CD4-positive, alpha-beta T cell treated with Interleukin-17A for 4 hours (primary cell): Measurements from ENCODE around the gene SRRM2.

Source experiments
- DNase-seq: peaks from one replicate; pipeline ENCODE4 v3.0.0-alpha.2; 2020; ENCODE audit warnings: mixed read lengths

Gene SRRM2

GRCh38 chr16:2752035-2752849, at the start of gene SRRM2:
Gene SRRM2, plus strand, starts transcription at chr16:2752638. Its CDS starts 3,727 bp downstream, at chr16:2756365.
- peak; percentile 94 for DNase-seq

DNA sequence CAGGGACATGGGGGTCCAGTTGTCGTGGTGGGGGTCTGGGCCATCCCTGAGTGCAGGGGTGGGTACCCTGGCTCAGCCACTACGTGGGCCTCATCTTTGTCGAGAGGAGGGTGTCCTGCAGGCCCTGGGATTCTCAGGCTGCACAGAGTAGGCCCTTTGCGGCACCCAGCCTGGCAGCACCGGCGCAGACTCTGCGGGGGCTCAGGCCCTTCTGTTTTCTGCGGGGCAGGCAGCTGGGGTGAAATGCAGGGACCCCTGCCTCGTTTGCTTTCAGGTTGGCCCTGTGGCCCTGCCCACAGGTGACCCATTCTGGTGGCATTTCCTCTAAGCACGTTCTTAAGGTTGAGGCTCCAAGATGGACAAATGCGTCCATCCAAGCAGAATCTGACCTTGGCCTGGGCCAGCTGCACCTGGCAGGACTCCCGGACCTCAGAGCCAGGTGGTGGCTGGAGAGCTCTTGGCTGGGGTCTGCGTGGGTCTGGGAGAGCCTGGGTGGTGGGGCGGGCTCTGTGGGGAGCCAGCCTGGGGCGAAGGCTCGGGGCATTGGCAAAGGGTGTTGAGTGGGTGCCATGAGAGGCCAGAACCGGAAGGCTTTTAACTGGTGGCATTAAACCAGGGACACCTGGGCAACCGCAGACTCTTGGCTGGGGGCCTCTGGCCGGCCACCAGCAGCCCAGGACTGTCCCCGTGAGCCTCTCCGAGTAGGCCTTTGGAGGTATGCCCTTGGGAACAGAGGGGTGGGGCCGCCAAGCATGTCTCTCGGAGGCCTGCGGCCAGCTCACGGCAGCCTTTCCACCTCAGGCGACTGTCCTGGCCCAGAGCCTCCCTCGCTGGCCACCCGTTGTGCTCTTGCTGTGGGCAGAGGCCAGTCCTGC, 49.3 kb upstream of the SRRM2 start:
- no peak for DNase-seq

DNA sequence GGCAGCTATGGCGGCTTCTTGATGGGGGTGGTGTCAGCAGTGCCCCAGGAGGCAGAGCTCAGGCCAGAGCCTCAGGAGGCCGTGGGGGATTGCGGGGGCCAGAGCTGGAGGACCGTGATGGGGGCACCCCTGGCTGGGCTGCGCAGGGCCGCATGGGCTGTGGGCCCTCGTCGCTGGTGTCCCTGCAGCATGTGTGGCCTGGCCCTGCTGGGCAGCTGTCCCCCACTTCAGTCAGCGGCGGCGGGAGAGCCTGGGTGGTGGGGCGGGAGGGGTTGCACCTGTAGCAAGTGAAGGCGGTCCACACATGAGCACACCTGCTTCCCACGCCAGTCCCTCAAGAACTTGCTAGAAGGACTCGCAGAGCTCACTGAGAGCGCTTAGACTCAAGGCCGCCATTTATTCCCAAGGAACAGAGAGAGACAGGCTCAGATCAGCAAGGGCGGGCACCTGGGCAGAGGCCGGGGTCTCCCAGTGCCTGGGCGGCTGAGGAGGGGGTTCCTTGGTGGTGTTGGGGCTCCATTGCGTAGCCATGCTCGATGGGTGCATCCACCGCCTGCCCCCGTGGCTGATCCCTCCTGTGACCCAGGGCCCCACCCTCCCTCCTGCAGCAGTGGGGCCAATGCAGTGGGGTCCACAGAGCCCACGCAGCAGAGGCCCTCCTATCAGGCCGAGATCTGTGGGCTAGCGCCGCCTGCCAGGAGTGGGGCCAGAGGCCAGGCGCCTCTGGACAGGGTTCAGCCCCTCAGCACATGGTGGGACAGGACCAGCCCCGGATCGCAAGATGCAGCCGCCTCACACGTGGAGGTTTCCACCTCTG, 48.1 kb upstream of the SRRM2 start:
- DNase-seq = no peak

GRCh38 chr16:2704983-2705275, 47.5 kb upstream of the SRRM2 start:
- DNase-seq = no peak

GRCh38 chr16:2705351-2705750, 47.1 kb upstream of the SRRM2 start:
- DNase-seq = no peak

DNA sequence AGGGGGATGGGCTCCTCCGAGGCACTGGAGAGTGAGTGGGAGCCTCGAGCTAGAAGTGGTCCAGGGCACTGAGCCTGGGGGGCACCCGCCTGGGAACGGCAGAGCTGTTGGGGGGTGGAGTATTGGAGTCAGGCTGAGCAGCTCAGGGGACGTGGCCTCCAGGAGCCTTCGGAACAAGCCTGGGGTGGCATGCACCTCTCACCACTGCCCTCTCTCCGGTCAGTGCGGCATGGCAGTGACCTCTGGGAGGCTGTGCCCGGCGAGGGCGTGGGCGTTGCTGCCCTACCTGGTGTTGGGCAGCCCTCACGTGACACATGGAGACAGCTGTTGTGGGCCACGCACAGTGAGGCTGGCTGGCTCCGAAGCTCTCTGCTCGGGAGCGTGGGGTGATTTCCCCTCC, 46.4 kb upstream of the SRRM2 start:
- DNase-seq = no peak

GRCh38 chr16:2706611-2707311, 45.7 kb upstream of the SRRM2 start:
- DNase-seq = no peak

- no peak for DNase-seq
Measured at GRCh38 chr16:2707368-2708289, 44.8 kb upstream of the SRRM2 start.

- DNase-seq = no peak
Measured at GRCh38 chr16:2708290-2708639, 44.2 kb upstream of the SRRM2 start.

- no peak for DNase-seq
Measured at GRCh38 chr16:2708955-2709587, 43.4 kb upstream of the SRRM2 start.

DNA sequence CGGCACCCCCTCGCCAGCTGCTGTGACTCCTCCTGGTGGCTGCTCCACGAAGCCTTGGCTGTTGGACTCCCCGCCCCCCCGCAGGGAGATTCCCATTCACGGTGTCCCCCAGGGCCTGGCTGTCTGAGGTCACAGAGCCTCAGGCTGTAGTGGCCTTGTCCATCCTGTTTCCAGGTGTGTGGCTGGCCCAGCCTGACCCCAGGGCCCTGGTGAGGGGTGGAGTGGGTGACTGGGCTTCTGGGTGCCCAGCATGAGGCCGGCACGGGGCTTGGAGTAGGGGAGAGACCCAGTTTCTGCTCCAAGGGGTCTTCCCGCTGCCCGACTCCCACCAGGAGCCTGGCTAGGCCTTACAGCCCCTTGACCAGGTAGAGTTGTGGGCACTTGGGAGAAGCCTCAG, 42.9 kb upstream of the SRRM2 start:
- DNase-seq = no peak

DNA sequence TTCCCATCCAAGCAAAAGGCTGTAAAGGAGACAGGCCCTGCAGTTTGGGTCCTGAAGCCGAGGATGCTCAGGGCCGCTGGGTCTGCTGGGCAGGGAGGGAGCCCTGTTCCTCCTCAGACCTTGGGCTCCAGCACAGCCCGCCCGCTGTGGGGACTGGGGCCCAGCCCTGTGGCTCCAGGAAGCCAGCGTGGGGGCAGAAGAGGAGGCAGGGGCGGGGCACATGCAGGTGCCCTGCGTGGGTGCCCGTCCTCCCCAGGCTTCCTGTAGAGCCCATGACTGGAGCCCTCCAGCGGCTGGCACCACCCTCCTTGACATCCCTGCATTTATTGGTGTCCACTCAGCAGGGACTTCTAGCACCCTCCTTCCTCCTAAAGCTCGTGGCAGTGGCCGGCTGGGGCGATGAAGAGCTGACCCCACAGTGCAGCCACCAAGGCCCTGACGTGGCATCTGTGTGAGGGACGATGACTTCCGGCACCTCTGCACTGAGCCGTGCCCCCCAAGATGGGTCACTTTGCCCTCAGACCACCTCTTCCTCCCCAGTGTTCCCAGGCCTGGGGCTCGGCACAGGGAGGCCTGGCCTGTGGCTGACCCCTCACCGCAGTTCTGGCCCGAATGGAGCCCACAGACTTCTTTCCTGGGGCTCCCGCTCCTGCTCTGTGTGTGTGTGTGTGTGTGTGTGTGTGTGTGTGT, 42.3 kb upstream of the SRRM2 start:
- no peak for DNase-seq

DNA sequence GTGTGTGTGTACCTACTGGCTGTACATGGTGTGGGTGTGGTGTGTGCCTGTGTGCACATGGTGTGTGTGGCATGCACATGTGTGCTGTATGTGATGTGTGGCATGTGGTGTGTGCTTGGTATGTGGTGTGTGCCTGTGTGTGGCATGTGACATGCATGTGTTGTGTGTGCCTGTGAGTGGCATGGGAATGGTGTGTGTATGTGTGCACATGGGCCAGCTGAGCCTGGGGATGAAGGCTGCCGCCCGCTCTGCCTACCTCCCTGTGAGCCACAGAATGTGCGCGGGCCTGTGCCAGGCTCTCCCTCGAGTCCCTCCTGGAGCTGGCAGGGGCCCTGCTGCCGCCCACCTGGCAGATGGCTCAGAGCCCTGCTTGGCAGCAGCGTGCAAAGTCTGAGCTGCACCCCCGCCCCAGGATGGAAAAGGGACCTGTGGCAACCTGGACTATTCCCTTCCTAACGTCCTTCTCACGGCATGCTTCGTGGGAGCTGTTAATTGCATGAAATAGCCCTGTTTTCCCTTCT, 41.7 kb upstream of the SRRM2 start:
- no peak for DNase-seq

DNA sequence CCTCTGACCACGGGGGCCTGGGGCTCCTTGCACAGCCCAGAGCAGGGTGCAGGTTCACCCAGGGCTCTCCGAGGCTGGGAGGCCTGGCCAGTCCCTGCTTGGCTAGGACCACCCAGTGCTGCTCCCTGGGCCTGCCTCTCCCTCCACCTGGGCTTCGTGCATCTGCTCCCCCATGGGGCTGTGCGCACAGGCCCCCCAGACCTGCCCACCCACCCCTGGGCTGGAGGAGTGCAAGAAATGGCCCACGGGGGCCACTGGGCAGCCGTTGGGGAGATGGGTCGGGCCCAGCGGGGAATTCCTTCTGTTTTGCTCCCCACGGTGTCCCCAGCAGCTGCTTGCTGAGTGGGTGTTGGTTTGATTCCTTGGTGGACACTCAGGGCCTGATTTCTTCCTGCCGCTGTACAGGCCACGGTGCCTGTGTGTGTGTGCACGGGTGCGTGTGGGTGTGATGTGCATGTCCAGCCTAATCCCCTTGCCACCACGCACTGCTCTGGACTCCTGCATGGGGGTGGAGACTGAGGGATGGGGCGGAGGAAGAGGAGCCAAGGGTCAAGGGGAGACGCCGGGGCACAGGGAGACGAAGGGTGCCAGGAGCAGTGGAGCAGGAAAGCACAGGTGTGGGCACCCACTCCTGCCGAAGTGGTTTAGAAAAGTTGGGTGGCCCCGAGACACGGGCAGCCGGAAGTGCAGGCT, 40.9 kb upstream of the SRRM2 start:
- DNase-seq = no peak

DNA sequence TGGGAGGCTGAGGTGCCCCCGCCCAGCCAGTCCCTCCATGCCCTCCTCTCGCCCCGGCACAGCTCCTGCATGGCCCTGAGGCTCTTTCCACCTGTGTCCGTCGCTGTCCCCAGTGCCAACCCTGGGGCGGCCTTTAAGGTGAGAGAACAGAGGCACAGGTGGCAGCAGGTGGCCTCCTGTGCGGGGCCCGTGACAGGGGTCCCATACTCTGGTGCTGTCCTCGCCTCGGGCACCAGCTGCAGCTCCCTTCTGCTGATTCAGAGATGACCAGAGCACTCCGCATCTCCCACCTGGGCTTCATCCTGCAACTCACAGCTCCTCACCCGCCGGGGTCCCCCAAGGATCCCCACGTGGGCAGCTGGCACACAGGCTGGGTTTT, 40.4 kb upstream of the SRRM2 start:
- no peak for DNase-seq

- no peak for DNase-seq
Measured at GRCh38 chr16:2712546-2712945, 39.9 kb upstream of the SRRM2 start.

- no peak for DNase-seq
Measured at GRCh38 chr16:2713523-2713922, 38.9 kb upstream of the SRRM2 start.

DNA sequence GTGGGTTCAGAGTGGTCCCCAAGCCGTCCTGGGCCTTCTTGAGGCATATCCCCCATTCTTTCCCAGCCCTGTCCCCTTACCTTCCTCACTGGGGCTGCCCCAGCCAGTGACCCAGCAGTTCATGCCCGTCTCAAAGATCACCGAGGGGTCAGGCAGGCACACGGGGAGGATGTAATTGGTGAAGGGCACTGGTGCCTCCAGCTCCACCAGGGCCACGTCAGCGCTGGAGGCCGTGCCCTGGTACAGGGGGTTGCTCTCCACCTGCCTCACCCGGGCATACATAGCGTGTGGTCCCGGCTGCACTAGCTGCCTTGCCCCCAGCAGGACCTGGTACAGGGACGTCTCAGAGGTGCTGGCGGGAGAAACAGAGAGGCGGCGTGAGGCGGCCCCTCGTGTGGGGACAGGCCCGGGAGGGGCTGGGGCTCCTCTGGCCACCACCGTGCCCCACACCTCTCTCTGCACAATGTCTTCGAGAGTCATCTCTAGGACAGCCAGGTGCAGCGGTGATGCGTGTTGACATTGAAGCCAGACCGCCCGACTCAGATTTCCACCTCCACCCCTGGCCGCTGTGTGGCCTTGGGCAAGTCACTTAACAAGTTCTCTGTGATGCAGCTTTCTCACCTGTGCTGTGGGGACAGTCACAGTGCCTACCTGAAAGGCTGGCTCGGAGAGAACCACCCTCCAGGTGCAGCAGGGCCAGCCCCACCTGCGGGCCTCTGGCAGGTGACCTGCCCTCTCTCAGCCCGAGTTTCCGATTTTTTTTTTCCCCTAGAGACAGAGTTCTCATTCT, 38.3 kb upstream of the SRRM2 start:
- DNase-seq = no peak

- DNase-seq = no peak
Measured at GRCh38 chr16:2715064-2715463, 37.4 kb upstream of the SRRM2 start.
